GM18861 (cell line): ENCODE results near the gene VLDLR.
A peak's percentile ranks its signal among the peaks of the same experiment; 100 is the strongest.

Source experiments
- ATAC-seq: cut with Tn5 transposase; IDR thresholded peaks from one replicate; pipeline ENCODE4 v1.9.1; 2021; ENCODE audit not compliant: unreplicated experiment

VLDLR gene

GRCh38 chr9:2621722-2622460, at the start of gene VLDLR:
TSS of gene VLDLR (plus strand) at chr9:2621787. CDS start at chr9:2622190, 403 bp downstream.
- no peak for ATAC-seq

- ATAC-seq, result no peak
Observed at GRCh38 chr9:2574203-2574602, 47.4 kb upstream of the VLDLR start.

DNA sequence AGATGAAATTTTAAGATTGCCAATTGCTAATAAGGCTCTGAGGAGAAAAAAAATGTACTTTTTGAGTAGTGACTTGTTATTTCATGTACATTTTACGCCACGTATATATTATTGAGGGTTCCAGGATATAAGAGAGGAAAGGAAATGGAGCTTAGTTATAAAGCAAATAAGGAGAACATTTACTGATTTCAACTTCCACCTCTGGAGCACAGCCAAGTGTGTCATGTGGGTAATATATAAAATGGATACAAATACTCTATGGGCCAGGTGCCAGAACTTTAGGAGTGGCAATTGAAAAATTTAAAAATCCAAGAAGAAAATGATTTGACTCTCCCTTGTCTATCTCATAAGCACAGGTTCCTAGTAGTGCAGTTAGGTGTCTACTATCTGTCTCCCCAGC, 45.0 kb upstream of the VLDLR start:
- ATAC-seq, result no peak

DNA sequence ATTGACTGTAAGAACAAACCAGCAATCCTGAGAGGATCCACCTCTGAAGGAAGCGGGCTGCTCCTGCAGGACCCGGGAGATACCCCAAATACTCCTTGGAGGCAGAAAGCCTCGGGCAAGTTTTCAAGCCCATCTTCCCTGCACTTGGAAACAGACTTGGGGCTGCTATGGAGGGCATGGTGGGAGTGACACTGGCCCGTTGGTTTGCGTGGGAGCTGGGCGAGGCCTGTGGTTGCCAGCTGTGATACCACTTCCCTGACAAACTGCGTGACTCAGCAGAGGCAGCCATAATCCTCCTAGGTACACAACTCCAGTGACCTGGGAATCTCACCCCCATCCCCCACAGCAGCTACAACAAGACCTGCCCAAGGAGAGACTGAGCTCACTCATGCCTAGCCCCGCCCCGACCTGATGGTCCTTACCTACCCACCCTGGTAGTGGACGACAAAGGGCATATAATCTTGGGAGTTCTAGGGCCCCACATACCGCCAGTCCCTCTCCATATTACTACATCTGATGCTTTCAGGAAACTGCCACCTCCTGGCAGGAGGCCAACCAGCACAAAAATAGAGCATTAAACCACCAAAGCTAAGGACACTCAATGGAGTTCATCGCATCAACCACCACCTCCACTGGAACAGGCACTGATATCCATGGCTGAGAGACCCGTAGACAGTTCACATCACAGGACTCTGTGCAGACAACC, 38.1 kb upstream of the VLDLR start:
- no peak for ATAC-seq

DNA sequence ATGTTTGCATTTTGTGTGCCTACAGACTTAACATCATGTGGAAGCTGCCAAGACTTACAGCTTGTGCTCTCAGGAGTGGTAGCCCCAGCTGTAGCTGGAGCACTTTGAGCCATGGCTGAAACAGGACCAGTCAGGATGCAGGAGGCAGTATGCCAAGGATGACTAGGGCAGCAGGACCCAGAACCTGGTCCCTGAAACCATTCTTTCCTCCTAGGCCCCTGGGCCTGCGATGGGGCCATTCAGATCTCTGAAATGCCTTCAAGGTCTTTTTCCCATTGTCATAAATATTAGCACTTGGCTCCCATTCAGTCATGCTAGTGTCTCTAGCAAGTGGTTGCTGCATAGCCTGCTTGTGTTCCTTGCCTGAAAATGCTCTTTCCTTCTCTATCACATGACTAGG, 29.6 kb upstream of the VLDLR start:
- ATAC-seq, result no peak

- ATAC-seq, result no peak
Observed at GRCh38 chr9:2593744-2594143, 27.8 kb upstream of the VLDLR start.

GRCh38 chr9:2595973-2596372, 25.6 kb upstream of the VLDLR start:
- ATAC-seq, result no peak

GRCh38 chr9:2597483-2597882, 24.1 kb upstream of the VLDLR start:
- no peak for ATAC-seq

GRCh38 chr9:2599896-2600295, 21.7 kb upstream of the VLDLR start:
- ATAC-seq, result no peak

GRCh38 chr9:2600307-2600706, 21.3 kb upstream of the VLDLR start:
- ATAC-seq, result no peak

DNA sequence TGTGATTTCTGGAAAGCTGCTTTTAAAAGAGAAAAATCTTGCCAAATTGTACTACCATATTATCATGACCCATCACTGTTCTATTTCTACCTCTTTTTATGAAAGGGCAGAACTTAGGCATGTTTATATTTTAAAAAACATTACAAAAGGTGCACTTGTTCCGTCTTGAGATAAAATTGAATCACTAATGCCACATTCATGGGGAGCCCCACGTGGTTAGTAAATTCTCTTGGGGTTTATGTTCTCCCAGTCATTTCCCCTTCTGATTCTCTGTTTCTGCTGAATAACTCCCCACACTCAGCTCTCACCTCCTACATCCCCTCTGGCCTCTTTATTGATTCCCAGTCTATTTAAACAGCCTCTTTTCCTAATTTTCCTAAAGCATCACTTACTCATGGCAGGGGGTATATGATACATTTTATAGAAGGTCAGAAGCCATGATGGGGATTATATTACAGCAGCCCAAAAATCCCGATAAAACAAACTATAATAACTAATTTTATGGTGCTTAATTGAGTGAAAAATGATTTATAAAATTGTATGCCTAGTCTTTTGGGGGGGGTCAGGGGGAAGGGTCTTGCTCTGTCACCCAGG, 19.7 kb upstream of the VLDLR start:
- peak; percentile 34 for ATAC-seq

DNA sequence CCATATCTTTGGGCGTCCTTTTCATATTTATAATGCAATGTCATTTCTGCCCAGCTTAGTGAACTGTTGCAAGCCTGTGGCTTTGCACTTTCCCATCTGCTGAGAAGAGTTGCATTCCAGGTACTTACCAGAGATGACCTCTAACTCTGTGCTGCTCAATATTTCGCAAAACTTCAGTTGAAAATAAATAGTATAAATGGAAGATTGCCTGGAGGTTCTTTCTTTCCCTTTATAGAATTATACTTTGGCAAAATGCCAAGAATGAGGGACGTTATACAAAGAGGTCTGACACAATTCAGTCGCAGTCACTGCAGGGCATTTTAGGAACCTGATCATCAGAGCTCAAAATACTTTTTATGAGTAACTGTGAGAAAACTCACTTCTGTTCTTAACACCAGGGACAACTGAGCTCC, 18.9 kb upstream of the VLDLR start:
- peak; percentile 58 for ATAC-seq

DNA sequence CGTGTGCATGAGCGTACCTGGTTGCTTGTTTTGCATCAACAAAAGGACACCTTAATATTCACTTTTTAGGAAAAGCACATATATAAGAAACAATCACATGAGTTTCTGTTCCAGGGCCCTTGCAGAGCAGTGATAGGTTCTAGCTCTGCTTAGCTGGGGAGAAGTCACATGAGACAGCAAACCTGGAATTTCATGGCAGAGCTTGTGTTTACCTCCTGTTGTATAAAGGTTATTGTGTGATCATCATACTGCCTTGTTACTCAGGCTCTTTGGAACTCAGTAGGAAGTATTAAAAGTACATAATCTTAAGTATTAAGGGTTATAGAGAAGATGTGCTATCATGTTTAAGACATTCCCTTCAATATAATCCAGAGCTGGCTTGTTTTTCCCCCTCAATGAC, 18.0 kb upstream of the VLDLR start:
- no peak for ATAC-seq

- ATAC-seq, result no peak
Observed at GRCh38 chr9:2605246-2605645, 16.3 kb upstream of the VLDLR start.

DNA sequence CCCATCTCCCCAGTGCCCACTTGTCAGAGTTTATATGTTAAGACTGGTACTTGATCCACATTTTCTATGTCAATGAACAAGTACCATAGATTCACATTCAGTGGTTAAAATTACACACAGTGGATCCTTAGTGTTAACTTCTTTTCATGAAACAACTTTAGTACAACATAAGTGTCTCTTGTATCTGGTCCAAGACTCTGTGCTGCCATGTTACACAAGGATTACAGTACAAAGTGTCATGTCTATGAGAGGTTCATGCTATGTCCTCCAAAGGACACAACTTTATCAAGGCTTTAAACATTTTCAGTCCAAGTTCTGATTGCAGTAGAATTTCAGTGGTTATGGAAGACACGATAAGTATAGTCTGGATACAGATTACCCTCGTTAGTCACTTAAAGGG, 13.3 kb upstream of the VLDLR start:
- no peak for ATAC-seq

- no peak for ATAC-seq
Observed at GRCh38 chr9:2610985-2611384, 10.6 kb upstream of the VLDLR start.

- ATAC-seq, result no peak
Observed at GRCh38 chr9:2611961-2612360, 9.6 kb upstream of the VLDLR start.

- no peak for ATAC-seq
Observed at GRCh38 chr9:2613730-2614271, 7.8 kb upstream of the VLDLR start.

DNA sequence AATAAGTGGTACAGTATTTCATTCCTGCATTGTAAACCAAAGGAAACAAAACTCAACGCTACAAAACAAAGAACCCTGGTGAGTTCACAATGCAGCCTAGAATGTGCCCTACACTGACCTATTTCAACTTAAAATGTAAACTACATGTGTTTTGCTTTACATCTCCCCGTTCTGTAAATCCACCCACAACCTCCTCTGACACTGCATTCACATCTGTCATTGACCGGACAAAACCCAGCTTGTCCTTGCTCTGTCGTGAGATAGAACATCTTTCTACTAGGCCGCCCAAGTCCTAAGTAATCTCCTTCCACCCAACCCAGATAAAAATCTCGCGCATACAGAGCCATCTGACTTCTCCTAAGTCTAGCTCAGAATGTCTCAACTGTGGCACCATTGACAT, 6.1 kb upstream of the VLDLR start:
- ATAC-seq, result no peak

- no peak for ATAC-seq
Observed at GRCh38 chr9:2616692-2617377, 4.8 kb upstream of the VLDLR start.

DNA sequence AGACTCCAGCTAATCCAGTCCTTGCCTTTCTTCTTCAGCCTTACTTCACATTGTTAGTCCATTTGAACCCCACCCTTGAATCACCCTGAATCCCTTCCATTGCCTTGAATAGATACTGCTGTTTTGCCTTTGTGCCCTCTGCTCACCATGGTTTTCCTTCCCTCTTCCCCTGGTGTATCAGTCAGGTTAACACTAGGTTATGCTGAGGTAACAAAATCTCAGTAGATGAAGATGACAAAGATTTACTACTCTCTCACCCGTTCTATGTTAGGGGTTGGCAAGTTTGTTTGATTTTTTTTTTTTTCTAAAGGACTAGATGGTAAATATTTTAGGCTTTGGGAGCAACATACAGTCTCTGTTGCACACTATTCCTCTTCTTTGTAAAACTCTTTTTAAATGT, 3.3 kb upstream of the VLDLR start:
- ATAC-seq, result no peak
